EL (cell line): ENCODE measurements around the gene INSRR.

Experiments
- DNase-seq: peaks from one replicate; pipeline ENCODE4 v3.0.0-alpha.2; 2016

The INSRR gene

DNA sequence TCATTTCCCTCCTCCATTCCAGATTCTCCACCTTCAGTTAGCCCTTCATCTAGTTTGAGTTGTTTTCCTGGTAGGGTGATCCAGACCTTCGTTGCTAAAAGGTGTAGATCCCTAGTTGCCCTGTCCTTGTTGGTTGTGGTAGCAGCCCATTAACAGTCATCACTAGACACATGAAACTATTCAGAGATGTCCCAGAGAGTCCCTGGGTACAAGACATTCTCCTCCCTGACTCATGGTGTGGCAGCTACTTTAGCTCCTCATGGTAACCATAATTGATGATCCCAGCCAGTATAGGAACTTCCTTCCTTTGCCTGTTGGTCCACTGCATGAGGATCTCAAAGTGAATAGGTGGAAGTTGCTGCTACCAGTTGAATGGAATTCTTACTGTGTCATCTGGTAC is 36.2 kb downstream of the INSRR start:
- DNase-seq: no peak

- peak; percentile 71 for DNase-seq
These were observed 37.1 kb downstream of the INSRR start for GRCh38 chr1:156821801-156822200.

DNA sequence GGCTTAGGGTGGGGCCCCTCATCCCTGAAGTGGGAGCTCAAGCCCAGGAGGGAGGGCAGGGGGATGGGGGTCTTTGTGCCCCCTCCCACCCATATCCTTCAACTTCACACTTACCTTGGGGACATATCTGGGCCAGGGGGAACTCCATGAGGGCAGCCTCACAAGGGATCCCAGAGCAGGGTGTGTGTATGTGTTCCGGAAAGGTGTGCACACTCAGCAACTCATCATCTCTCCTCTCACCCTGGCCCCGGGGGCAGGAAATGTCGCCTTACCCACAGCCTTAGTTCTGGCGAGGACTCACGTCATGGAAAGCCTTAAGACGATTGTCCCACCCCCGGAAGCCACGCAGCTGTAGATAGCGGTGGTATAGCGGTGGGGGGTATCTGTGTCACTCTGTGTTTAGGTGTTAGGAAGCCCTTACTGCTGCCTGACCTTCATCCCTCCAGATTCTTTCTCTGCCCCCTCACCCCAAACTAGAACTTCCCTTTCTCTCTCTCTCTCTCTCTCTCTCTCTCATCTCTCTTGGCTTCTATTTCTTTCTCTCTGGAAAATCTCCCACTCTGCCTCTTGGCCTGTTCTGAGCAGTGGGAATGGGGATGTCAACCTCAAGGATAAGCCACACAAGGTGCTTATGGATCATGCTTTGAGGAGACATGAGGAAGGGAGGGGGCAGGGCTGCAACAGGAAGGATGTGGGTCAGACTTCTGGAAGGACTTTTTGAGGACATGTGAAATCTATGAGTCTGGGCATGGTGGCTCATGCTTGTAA is 42.2 kb downstream of the INSRR start, which contains the start of gene SH2D2A:
Gene SH2D2A, minus strand, starts transcription at position 288 of the 768 bp plus-strand sequence. Its CDS starts 140 bp downstream, at position 148.
- DNase-seq: no peak

GRCh38 chr1:156815961-156816422 is 42.9 kb downstream of the INSRR start:
- no peak for DNase-seq

GRCh38 chr1:156815307-156815826 is 43.5 kb downstream of the INSRR start:
- DNase-seq: peak; percentile 92

- peak; percentile 36 for DNase-seq
These were observed 44.2 kb downstream of the INSRR start for GRCh38 chr1:156814571-156815260.

DNA sequence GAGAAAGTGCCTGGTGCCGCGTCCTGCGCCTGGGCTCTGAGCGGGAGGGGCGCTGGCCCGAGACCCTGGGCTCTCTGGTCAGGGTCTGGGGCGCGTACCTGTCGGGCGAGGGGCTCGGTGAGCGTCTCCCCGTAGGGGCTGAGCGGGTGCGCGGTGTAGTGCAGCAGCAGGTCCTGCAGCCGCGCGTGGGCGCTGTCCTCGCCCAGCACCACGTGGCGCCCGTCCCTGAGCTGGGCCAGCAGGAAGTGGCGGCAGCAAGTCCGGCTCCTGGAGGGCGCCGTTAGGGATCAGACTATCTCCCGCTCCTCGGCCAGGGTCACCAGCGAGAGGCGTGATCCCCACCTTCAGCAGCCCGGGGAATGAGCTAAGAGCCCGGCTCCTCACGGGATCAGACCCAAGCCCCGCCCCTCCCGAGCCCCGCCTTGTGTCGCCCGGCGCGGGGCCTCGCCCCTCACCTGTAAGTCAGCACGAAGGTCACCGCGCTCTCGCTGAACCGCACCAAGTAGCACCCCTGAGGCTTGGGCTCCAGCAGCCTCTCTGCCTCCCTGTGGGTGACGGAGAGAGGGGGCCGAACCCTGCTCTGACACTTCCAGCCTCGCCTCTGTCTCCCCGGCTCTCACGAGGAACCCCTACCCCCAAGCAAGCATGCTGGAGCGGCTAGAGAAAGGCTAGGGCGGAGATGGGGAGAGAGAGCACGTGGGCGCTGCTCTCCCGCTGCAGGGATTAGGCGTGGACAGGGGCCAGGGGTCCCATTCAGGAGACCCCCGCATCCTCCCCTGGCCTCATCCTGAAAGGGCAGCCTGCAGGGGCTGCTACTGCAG is 45.0 kb downstream of the INSRR start:
- peak; percentile 49 for DNase-seq

GRCh38 chr1:156813298-156813697 is 45.6 kb downstream of the INSRR start:
- no peak for DNase-seq

GRCh38 chr1:156812293-156812990 is 46.5 kb downstream of the INSRR start:
- DNase-seq: no peak

DNA sequence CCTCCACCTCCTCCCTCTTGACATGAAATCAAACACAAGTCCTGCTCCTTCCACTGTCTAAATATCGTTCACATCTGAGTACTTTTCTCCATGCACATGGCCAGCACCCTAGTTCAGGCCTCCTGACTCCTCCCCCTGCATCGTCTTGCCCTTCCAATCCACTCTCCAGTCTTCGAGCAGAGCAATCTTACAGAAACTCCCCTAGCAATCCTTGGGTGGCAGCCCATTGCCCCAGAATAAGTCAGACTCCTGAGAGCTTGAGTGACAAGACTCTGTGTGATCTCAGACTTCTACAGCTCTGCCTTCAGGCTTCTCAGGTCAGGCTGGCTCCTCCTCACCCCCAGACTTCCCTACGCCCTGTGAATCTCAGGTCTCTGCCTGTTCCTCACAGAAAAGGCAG is 47.7 kb downstream of the INSRR start:
- DNase-seq: no peak

GRCh38 chr1:156809711-156810366 is 49.1 kb downstream of the INSRR start:
- no peak for DNase-seq

DNA sequence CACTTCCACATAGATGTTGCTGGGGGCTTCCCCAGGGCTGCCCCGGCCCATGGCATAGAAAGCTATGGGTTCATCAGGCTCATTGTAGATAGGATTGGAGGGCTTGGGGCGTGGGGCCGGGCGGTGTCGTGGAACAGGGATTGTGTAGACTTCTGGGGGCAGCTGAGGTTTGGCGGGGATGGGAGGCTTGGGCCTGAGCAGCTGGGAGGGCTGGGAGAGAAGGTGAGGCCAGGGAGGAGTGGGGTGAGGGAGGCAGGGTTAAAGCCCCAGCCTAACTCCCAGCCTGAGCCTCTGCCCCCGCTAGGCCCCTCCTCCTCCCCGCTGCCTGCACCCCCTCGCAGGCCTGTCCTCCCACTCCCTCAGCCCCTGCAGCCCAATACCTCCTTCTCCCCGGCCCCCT is 49.6 kb downstream of the INSRR start:
- DNase-seq: no peak

DNA sequence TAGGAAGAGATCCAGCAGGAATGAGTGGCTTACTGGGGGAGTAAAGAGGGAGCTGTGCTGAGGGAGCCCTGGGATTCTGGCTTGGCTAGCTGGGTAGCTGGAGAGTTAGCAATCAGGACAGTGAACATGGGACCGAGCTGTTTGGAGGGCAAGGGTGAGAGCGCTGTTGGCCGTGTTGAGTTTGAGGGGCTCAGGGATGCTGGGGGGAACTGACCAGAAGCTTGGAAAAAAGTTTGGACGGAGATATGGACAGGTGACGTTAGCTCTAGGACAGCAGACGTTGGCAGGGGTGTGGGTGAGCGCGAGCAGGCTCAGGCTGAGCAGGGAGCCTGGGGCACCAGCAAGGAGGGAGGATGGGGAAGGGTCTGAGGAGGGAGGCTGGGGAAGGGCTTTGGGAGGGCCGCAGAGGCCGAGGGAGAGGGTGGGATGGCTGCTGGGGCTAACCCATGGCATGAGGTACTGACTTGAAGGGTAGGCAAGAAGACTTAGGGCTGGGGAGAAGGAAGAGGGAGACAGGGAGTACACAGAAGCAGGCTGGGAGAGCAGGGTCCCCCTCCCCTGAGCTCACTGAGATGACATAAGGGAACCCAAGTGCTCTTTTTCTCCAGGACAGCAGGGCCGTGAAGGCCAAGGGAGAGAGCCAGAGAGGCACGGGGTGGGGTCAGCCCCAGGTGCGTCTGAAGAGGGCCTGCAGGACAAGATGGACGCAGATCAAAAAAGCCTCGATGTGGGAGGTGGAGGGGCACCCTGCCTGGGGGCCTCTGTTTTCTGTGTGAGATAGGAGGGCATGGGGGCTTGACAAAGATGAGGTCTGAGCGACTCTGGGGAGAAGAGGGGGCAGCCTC is 50.5 kb downstream of the INSRR start:
- DNase-seq: no peak

DNA sequence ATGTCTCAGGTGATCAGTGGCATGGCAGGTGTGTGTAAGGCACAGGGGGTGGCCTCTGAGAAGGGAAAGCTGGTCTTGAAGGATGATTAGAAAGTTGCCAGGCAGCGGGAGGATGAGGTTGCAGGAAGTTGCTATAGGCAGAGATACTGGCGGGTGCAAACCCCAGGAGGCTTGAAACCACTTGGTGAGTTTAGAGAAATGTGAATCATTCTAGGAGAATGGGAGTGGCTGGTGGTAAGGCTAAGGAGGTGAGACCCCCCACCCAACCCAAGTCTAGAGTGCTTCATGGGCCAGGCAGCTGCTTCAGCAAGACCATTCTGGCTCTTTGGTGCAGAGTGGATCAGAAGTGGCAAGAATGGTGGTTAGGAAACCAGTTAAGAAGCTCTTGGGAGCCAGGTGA is 51.3 kb downstream of the INSRR start:
- DNase-seq: no peak

DNA sequence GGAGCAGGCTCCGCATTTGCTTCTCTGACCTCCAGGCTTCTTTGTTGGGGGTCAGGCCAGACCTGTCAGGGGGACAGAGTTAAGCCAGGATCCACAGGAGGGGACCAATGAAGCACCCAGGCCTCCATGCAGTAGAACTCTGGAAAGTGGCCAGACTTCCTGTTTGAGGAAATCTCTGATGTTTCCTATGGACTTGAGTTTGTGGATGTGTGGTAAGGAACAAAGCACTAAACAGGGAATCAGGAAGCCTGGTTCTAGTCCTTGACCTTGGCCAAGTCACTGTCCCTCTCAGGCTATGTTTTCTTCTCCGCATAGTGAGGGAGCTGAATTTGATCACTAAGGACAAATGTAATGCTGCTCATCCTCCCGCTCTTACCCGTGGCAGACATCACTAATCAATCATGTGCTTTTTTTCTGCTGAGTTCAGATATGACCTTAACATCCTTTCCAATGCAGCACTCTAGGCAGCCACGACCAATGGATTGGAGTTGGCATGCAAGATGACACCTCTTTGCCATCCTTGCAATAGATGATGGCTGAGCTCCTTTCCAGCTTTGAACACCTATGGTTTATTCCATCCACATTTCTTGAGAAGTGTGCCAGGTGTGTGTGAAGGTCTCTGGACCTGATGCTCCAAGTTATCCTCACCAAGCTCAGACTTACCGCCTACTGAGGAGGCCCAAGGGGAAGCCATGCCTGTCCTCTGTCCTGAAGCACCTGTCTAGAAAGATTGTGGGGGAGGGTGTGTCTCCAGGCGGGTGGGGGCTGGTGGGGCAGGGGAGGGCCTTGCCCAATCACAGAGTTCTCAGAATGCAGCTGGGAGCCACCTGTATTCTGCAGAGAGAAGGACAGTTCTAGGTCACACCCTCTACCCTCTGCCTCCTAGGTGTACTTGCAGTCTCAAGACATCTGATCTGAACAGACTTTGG is 52.1 kb downstream of the INSRR start:
- no peak for DNase-seq

GRCh38 chr1:156805766-156806511 is 53.0 kb downstream of the INSRR start:
- DNase-seq: peak; percentile 60

GRCh38 chr1:156804572-156805243 is 54.2 kb downstream of the INSRR start:
- no peak for DNase-seq

DNA sequence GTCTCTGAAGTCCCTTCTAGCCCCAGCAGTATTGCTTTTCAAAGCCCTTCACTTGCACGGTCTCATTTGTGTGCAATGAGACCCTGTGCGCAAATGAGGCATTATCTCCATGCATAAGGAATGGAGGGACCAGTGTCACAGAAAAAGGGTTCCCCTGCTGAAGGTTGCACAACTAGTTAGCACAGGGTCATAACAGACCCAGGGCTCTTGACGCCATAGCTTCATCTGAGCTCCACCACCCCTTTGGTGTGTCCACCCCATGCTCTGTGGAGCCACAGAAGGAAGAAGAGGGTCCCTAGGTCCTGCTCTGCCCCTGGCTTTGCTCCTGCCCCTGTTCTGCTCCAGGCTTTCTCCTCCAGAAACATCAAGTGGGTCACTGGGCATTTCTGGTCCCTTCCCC is 54.9 kb downstream of the INSRR start:
- DNase-seq: no peak
